Measurements from ENCODE around the gene UNC119B.
"Not testable (repeated sequence)": the region's sequence is repeated elsewhere in the genome, so short reads cannot be mapped to it uniquely, and the experiment has no call there.

The UNC119B gene

GRCh38 chr12:120719496-120720233 lies 9.4 kb downstream of the UNC119B start:
- DNase-seq (ENCODE audit: low read depth) = no peak

DNA sequence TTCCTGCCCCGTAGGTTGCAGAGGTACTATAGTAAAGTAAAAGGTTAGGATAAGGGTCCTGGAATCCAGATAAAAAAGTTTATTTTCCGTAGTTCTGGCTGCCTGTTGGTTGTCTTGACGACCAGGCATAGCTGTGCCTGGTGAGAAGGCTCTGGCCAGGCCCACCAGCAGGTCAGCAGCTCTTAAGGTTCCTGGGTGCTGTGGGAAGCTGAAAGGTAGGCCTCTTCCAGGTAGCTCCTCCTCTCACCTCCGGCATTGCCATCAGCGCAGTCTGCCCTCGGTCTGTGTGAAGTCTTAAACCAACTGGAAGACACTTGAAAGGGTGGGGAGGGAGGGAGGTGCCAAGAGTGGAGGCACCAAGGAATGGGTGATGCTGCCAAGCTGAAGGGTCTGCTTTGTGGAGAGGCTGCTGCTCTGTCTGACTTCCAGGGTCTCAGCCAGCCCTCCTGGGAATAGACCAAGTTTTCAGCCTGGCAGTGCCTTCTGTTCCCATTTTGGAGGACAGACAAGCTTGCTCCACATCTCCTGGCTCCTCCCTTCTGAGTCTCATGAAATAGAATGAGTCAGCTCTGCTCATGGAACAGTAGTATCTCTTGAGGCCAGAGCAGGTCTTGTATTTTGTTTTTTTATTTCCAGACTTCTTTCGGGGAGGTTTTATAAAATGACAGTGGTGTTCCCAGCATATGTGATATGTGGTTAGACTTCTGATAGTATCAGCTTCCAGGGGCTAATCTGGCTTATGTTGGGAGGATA lies 10.2 kb downstream of the UNC119B start:
- no peak for DNase-seq (ENCODE audit: low read depth)

DNA sequence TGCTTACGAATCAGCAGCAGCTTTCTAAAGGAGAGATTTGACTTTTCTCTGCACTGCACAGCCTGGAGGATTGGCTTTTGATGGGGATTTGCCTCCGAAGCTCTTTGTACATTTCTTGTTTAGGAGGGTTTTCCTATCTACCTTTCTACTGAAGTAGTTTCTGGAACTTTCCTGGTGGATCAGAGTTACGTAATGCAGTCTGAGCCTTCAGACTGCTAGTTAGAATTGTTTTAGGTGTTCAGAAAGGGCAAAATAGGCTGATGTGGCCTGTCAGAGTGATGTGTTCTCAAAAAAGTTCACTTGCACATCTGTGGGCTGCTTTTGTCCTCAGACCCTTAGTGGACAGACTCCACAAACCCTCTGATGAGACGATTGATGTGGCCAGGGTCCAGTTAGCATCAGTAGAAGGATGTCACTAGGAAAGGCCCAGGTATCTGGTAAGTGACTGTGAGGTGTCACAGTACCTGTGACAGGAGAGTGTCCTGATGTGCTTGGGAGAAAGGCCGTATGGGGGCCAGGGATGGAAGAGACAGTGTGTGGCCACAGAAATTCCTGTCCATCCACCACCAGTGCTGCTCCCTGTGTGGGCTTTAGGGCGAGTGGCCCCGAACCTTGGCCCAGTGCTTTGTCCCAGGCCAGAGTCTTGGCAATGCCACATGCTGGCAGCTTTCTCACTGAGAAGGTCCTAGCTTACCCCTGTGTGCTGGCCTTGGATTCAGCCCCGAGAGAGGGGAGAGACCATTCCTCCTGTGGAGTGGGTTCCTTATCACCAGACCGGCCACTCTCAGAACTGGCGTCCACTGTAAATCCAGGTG lies 10.9 kb downstream of the UNC119B start:
- DNase-seq (ENCODE audit: low read depth) = no peak

DNA sequence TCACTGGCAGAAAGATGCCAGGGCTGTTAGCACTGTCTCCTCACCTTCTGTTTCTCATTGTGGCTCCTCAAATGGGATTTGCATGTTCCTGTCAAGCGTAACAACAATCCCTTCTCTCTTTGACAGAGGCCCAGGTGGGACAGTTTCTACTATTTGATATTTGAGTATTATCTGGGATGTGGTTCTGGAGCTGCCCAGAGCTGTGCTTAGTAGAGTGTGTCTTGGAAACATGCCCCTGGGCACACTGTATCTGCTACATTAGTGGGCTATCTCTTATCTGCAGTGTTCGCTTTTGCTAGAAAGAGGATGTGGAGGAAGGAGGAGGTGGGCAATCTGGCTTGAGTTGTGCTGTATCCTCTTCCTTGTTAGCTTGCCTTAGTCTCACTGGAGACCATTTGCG lies 11.6 kb downstream of the UNC119B start:
- DNase-seq (ENCODE audit: low read depth) = no peak

- DNase-seq (ENCODE audit: low read depth) = no peak
Measured at GRCh38 chr12:120722784-120723183, 12.5 kb downstream of the UNC119B start.

DNA sequence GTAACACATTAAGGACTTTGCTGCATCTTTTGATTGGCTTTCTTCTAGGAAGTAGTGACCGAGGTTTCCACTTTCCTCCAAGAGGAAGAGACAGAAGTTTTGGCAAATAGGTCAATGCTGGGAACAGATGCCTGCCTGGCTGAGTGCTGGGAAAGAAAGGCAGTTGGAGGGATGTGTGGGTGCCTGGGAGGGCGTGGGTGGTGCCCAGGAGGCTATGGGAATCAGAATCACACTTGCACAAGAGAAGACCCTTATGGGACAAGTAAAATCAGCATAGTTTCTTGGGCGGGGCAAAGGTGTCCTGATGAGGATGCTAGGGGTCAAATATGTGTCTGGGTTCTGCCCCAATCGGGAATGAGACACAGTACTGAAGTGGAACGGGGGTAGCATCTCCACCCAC lies 14.5 kb downstream of the UNC119B start:
- DNase-seq (ENCODE audit: low read depth) = no peak

GRCh38 chr12:120725151-120725658 lies 14.9 kb downstream of the UNC119B start:
- no peak for DNase-seq (ENCODE audit: low read depth)

DNA sequence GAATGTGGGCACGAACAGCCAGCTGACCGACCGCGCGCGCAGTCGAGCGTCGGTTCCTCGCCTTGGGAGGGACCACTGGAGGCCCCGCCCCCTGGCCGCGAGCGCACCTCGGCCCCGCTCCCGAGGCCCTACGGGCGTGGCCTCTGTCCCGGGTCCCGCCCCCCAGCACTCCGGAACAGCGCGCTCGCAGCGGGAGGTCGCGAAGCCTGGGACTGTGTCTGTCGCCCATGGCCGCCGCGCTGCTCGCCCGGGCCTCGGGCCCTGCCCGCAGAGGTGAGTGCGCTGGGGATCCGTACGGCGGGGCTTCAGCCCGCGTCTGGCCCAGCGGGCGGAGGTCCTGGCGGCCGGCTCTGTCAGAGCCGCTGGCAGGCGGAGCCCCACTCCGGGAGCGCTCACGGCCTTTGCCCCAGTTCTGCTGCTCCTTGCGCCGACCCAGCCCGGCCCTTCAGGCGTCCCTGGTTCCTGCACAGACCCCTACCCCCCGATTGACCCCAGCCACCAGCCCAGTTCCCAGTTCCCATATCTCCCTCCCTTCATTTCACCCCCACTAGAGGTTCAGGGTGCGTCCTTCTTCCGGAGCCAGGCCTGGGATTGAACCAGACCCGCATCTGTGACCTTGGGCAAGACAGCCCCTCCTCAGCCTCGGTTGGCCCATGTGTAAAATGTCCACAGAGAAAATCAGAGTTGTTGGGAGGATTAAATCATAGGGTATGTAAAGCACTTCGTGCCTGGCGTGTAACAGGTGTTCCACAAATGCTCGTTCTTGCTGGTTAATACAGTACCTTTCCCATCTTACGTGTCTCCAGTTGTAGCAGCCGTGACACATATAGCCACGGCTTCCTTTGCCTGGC lies 15.6 kb downstream of the UNC119B start, which contains the start of gene ACADS:
Gene ACADS, plus strand, starts transcription at position 168 of the 851 bp plus-strand sequence. Its CDS starts 60 bp downstream, at position 228.
- peak; percentile 78 for DNase-seq (ENCODE audit: low read depth)

DNA sequence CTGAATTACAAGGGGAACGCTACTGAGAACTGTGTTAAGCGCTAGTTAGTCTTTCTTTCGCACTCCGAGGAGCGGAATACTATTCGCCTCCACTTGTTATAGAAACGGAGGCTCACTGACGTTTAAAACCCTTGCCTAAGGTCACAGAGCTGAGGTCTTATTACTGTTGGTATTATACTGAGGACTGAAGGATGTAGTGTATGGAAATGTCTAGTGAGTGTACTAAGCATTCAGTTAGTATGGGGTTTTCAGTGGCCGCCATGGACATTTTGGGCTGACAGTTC lies 16.2 kb downstream of the UNC119B start:
- DNase-seq (ENCODE audit: low read depth) = no peak

- no peak for DNase-seq (ENCODE audit: low read depth)
Measured at GRCh38 chr12:120726961-120727360, 16.7 kb downstream of the UNC119B start.

DNA sequence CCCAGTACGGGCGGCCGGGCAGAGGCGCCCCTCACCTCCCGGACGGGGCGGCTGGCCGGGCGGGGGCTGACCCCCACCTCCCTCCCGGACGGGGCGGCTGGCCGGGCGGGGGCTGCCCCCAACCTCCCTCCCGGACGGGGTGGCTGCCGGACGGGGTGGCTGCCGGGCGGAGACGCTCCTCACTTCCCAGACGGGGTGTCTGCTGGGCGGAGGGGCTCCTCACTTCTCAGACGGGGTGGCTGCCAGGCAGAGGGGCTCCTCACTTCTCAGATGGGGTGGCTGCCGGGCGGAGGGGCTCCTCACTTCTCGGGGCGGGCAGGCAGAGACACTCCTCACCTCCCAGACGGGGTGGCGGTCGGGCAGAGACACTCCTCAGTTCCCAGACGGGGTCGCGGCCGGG lies 21.9 kb downstream of the UNC119B start:
- DNase-seq (ENCODE audit: low read depth) = not testable (repeated sequence)

DNA sequence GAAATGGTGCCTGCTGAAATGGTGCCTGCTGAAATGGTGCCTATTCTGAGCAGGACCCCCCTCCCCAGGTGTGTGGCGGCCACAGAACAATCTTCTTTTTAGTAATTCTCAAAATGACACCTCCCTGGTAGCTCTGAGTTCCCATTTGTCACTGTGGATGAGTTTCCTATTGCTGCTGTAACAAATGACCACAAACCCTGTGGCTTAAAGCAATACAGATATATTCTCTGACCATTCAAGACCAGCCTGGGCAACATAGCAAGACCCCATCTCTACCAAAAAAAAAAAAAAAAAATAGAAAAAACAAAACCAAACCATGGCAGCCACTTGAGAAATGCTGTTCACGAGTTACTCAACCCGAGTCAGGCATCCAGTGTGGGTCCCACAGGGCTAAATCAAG lies 23.3 kb downstream of the UNC119B start:
- no peak for DNase-seq (ENCODE audit: low read depth)

DNA sequence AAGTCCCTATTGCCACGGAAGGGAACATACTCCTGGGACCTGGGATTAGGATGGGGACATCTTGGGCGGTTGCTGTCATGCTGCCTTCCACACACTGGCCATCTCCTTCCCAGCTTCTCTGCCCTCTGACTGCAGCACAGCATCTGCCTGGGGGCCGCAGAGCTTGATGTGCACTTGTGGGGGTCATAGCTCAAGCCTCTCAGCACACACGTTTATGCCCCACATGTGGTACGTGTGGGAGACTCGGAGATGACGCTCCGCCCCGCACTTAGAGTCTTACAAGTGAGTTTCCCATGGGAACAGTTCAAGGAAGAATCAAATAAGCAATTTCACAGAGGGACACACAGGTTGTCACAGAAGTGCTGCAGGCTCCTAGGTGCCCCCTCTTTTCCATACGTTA lies 24.0 kb downstream of the UNC119B start:
- DNase-seq (ENCODE audit: low read depth) = no peak

DNA sequence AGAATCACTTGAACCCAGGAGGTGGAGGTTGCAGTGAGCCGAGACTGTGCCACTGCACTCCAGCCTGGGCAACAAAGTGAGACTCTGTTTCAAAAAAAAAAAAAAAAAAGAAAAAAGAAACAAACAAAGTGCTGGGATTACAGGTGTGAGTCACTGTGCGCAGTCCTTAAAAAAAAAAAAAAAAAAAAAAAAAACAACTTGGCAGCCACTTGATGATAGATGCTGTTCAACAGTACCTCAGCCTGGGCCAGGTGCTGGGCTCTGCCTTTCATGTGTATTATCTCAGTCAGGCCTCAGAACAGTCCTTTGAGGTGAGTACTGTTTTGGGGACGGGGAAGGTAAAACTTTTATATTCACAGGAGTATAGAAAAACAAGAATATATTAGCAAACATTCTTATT lies 24.9 kb downstream of the UNC119B start:
- no peak for DNase-seq (ENCODE audit: low read depth)

DNA sequence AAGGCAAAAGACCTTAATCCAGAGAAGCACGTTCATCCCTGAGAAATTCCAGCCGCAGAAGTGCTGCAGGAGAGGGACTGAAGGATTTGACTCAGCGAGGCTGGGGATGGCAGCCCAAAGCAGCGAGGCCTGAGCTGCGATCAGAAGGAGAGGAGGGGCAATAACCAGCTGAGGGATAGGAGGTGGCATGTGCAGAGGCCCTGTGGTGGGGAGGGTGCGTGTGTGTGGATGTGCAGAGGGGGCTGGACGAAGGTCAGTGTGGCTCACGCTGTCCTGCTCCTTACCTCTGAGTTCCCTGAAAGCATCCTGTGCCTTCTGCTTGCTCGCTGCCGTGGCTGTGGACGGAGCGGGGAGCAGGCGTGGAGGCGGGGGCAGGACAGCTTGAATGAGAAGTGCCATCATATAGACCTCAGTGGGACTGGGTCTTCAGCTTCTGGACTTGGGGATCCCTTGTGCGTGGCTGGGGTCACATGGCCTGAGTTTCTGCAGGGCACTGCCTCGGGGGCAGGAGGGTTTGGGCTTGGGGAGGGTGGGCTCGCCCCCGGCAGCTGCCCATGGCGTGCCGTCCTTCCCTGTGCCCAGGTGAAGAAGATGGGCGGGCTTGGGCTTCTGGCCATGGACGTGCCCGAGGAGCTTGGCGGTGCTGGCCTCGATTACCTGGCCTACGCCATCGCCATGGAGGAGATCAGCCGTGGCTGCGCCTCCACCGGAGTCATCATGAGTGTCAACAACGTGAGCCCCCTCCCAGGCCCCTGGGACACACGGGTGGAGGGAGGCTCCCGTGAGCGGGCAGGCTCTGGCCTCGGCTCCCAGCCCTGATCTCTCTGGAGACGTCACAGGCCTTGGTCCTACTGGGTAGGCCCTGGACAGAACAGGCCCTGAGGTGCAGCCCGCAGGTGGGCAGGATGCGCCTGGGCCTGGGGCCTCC lies 26.4 kb downstream of the UNC119B start:
- no peak for DNase-seq (ENCODE audit: low read depth)

DNA sequence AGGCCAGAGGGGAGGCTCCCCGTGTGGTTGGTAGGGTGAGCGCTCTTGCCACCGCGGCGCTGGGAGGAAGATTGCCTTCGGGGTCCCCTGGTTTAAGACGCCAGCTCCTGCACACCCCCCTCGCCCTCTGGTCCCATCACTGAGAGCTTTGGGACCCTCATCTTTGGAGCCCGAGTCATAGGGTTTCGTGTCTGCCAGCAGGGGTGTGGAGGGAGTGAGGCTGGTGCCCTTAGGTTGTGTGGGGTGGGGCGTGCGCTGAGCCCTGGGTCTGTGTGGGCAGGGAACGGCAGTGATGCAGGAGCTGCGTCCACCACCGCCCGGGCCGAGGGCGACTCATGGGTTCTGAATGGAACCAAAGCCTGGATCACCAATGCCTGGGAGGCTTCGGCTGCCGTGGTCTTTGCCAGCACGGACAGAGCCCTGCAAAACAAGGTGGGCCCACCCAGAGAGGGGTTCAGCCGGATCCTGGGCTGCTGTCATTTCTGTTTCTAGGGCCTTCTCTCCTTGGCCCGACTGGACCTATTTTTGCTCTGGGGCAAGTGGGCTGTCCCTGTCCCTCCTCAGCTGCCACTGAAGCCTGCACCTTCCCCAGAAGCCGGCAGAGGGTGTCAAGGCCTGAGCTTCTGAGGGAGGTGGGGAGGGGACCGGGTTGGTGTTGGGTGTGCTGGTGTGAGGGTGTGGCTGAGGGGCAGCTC lies 27.4 kb downstream of the UNC119B start:
- no peak for DNase-seq (ENCODE audit: low read depth)

DNA sequence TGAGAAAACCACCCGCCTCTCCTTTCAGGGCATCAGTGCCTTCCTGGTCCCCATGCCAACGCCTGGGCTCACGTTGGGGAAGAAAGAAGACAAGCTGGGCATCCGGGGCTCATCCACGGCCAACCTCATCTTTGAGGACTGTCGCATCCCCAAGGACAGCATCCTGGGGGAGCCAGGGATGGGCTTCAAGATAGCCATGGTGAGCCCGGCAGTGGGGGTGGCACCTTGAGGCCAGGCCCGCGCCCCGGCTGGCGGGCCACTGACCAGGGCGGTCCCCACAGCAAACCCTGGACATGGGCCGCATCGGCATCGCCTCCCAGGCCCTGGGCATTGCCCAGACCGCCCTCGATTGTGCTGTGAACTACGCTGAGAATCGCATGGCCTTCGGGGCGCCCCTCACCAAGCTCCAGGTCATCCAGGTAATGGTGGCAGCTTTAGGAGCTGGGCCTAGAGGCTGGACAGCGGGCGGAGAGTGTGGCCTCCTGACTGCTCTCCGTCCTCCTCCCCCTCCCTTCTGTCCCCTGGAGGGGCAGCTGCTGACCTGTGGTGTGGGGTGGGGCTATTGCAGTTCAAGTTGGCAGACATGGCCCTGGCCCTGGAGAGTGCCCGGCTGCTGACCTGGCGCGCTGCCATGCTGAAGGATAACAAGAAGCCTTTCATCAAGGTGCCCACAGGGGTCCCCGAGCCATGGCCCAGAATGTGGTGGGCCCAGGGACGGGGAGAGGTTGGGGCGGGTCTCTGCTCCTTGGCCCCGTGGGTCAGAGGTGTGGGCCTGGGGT lies 28.2 kb downstream of the UNC119B start:
- no peak for DNase-seq (ENCODE audit: low read depth)

DNA sequence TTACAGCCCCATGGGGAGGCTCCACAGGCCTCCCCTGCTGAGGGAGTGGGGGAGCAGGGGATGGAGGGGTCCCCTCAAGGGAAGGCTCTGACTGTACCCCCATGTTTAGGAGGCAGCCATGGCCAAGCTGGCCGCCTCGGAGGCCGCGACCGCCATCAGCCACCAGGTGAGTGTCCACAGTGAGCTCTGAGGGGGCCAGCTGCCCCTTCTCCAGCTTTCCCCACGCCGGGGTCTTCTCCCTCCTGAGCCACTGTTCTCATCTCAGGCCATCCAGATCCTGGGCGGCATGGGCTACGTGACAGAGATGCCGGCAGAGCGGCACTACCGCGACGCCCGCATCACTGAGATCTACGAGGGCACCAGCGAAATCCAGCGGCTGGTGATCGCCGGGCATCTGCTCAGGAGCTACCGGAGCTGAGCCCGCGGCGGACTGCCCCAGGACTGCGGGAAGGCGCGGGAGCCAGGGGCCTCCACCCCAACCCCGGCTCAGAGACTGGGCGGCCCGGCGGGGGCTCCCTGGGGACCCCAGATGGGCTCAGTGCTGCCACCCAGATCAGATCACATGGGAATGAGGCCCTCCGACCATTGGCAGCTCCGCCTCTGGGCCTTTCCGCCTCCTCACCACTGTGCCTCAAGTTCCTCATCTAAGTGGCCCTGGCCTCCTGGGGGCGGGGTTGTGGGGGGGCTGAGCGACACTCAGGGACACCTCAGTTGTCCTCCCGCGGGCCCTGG lies 28.9 kb downstream of the UNC119B start:
- DNase-seq (ENCODE audit: low read depth) = no peak
